COLO668 (cell line): ENCODE data around the gene PRIMA1.
A peak's percentile ranks its signal among the peaks of the same experiment; 100 is the strongest.

Source experiments
- DNase-seq: peaks from one replicate; lab custom pipeline; 2025; ENCODE audit not compliant: unreplicated experiment; lab: John Stamatoyannopoulos, UW

Gene PRIMA1

GRCh38 chr14:93797071-93797470 is 8.8 kb upstream of the PRIMA1 start:
- DNase-seq = no peak

GRCh38 chr14:93794756-93795155 is 6.5 kb upstream of the PRIMA1 start:
- no peak for DNase-seq

- no peak for DNase-seq
Observed at GRCh38 chr14:93793555-93794324, 5.5 kb upstream of the PRIMA1 start.

GRCh38 chr14:93792391-93792790 is 4.1 kb upstream of the PRIMA1 start:
- DNase-seq = no peak

- no peak for DNase-seq
Observed at GRCh38 chr14:93790966-93791365, 2.7 kb upstream of the PRIMA1 start.

- DNase-seq = no peak
Observed at GRCh38 chr14:93789228-93790130, 1.2 kb upstream of the PRIMA1 start.

- peak; percentile 60 for DNase-seq
Observed at GRCh38 chr14:93788543-93789227, 400 bp upstream of the PRIMA1 start.

- no peak for DNase-seq
Observed at GRCh38 chr14:93787465-93788292, 606 bp downstream of the PRIMA1 start.

GRCh38 chr14:93785423-93785822 is 2.9 kb downstream of the PRIMA1 start:
- DNase-seq = no peak

- no peak for DNase-seq
Observed at GRCh38 chr14:93784878-93785277, 3.4 kb downstream of the PRIMA1 start.

GRCh38 chr14:93780813-93781400 is 7.4 kb downstream of the PRIMA1 start:
- DNase-seq = no peak

- no peak for DNase-seq
Observed at GRCh38 chr14:93778856-93779629, 9.2 kb downstream of the PRIMA1 start.

GRCh38 chr14:93778453-93778852 is 9.8 kb downstream of the PRIMA1 start:
- no peak for DNase-seq

- no peak for DNase-seq
Observed at GRCh38 chr14:93775744-93776143, 12.5 kb downstream of the PRIMA1 start.

GRCh38 chr14:93775158-93775557 is 13.1 kb downstream of the PRIMA1 start:
- DNase-seq = no peak

- no peak for DNase-seq
Observed at GRCh38 chr14:93772263-93772662, 16.0 kb downstream of the PRIMA1 start.

GRCh38 chr14:93765970-93766369 is 22.3 kb downstream of the PRIMA1 start:
- DNase-seq = no peak

GRCh38 chr14:93765155-93765554 is 23.1 kb downstream of the PRIMA1 start:
- DNase-seq = no peak

- DNase-seq = no peak
Observed at GRCh38 chr14:93764211-93764659, 24.1 kb downstream of the PRIMA1 start.
